ENCODE results near the gene NBDY.
"Not testable (repeated sequence)": the region's sequence is repeated elsewhere in the genome, so short reads cannot be mapped to it uniquely, and the experiment has no call there.

NBDY gene

GRCh38 chrX:56729152-56729850 lies at the start of gene NBDY:
NBDY (plus strand) TSS chrX:56729243; CDS start chrX:56729354, 111 bp downstream.
- DNase-seq = no peak

- not testable (repeated sequence) for DNase-seq
Observed at GRCh38 chrX:56704530-56704929, 24.5 kb upstream of the NBDY start.

GRCh38 chrX:56726605-56727004 lies 2.4 kb upstream of the NBDY start:
- DNase-seq = peak; percentile 40

- no peak for DNase-seq
Observed at GRCh38 chrX:56727531-56727930, 1.5 kb upstream of the NBDY start.

- no peak for DNase-seq
Observed at GRCh38 chrX:56728321-56728720, 722 bp upstream of the NBDY start.

- no peak for DNase-seq
Observed at GRCh38 chrX:56728752-56729151, 291 bp upstream of the NBDY start.

GRCh38 chrX:56733459-56734046 lies 4.5 kb downstream of the NBDY start:
- DNase-seq = no peak

GRCh38 chrX:56736219-56736618 lies 7.2 kb downstream of the NBDY start:
- no peak for DNase-seq

- DNase-seq = no peak
Observed at GRCh38 chrX:56738670-56739069, 9.6 kb downstream of the NBDY start.

GRCh38 chrX:56744996-56745395 lies 16.0 kb downstream of the NBDY start:
- DNase-seq = no peak

- no peak for DNase-seq
Observed at GRCh38 chrX:56746996-56747395, 18.0 kb downstream of the NBDY start.

GRCh38 chrX:56751071-56751470 lies 22.0 kb downstream of the NBDY start:
- no peak for DNase-seq

GRCh38 chrX:56757327-56757726 lies 28.3 kb downstream of the NBDY start:
- no peak for DNase-seq

- DNase-seq = no peak
Observed at GRCh38 chrX:56758456-56758855, 29.4 kb downstream of the NBDY start.

- DNase-seq = no peak
Observed at GRCh38 chrX:56759736-56760409, 30.8 kb downstream of the NBDY start.

GRCh38 chrX:56760410-56761124 lies 31.5 kb downstream of the NBDY start:
- DNase-seq = not testable (repeated sequence)

- DNase-seq = no peak
Observed at GRCh38 chrX:56761167-56761566, 32.1 kb downstream of the NBDY start.

- DNase-seq = no peak
Observed at GRCh38 chrX:56762220-56762619, 33.2 kb downstream of the NBDY start.

GRCh38 chrX:56762707-56763555 lies 33.9 kb downstream of the NBDY start:
- no peak for DNase-seq

- no peak for DNase-seq
Observed at GRCh38 chrX:56763556-56764152, 34.6 kb downstream of the NBDY start.

- DNase-seq = no peak
Observed at GRCh38 chrX:56764153-56764974, 35.3 kb downstream of the NBDY start.

Data from NCI-H1092 (cell line).